ENCODE measurements around the gene PNPO.

PNPO gene

GRCh38 chr17:47906443-47906842 lies 34.9 kb upstream of the PNPO start:
- no peak for TF ChIP-seq CTCF (IDR thresholded peaks at IDR 0.05; ENCODE audit: low read depth, low read length, missing control alignments)
- in situ Hi-C loops (cut with HindIII; ENCODE audit: low sequenced_read_pairs): no loop called here
- DNase-seq (ENCODE audit: low read depth): no peak
- H3K4me3 ChIP-seq (ENCODE audit: low read depth, low read length): no peak overlapping the region

- DNase-seq (ENCODE audit: low read depth): no peak
- in situ Hi-C loops (cut with HindIII; ENCODE audit: low sequenced_read_pairs): no loop called here
- no peak overlapping the region for H3K4me3 ChIP-seq (ENCODE audit: low read depth, low read length)
- no peak for TF ChIP-seq CTCF (IDR thresholded peaks at IDR 0.05; ENCODE audit: low read depth, low read length, missing control alignments)
Observed at GRCh38 chr17:47907932-47908562, 33.3 kb upstream of the PNPO start.

- in situ Hi-C loops (cut with HindIII; ENCODE audit: low sequenced_read_pairs): no loop called here
- H3K4me3 ChIP-seq (ENCODE audit: low read depth, low read length): no peak overlapping the region
- no peak for DNase-seq (ENCODE audit: low read depth)
- TF ChIP-seq CTCF (IDR thresholded peaks at IDR 0.05; ENCODE audit: low read depth, low read length, missing control alignments): no peak
Observed at GRCh38 chr17:47913050-47913449, 28.3 kb upstream of the PNPO start.

GRCh38 chr17:47914306-47914948 lies 26.9 kb upstream of the PNPO start:
- TF ChIP-seq CTCF (IDR thresholded peaks at IDR 0.05; ENCODE audit: low read depth, low read length, missing control alignments): no peak
- in situ Hi-C loops (cut with HindIII; ENCODE audit: low sequenced_read_pairs): no loop called here
- no peak for DNase-seq (ENCODE audit: low read depth)
- H3K4me3 ChIP-seq (ENCODE audit: low read depth, low read length): no peak overlapping the region

GRCh38 chr17:47915776-47916398 lies 25.5 kb upstream of the PNPO start:
- in situ Hi-C loops (cut with HindIII; ENCODE audit: low sequenced_read_pairs): no loop called here

More at GRCh38 chr17:47915776-47916398, 25.5 kb upstream of the PNPO start:
- DNase-seq (ENCODE audit: low read depth): no peak
- TF ChIP-seq CTCF (IDR thresholded peaks at IDR 0.05; ENCODE audit: low read depth, low read length, missing control alignments): no peak
- H3K4me3 ChIP-seq (ENCODE audit: low read depth, low read length): no peak overlapping the region

All from astrocyte of the cerebellum (primary cell).